A549 (cell line): Measurements from ENCODE around the gene NCAPD3.

ENCODE experiments used
- CEBPB ChIP-seq, 2 experiments: fragments of >200 bp in 1 of 2; sonication (Bioruptor Twin) in 1 of 2; formaldehyde crosslinking in 1 of 2; IDR thresholded peaks; 2 replicates each; pipeline ENCODE4 v1.6.1; 2012 to 2016
- ESRRA ChIP-seq: fragments of 150-350 bp; IDR thresholded peaks from 2 replicates; pipeline ENCODE4 v1.6.1; 2014; ENCODE audit warnings: mild to moderate bottlenecking, low read length, borderline replicate concordance
- HOXB13 ChIP-seq: fragments of 250-450 bp; sonication (Bioruptor Pico); IDR thresholded peaks from 2 replicates; pipeline ENCODE4 v1.5.0; 2020; ENCODE audit warnings: low read depth, mild to moderate bottlenecking, moderate library complexity
- JUN ChIP-seq, 2 experiments: fragments of >200 bp; sonication (Bioruptor Twin); formaldehyde crosslinking; IDR thresholded peaks; 2 replicates in 1 of 2; 3 replicates in 1 of 2; pipeline ENCODE4 v1.6.1; 2016 to 2017
- KDM1A ChIP-seq: fragments of 200-600 bp; sonication (generic); IDR thresholded peaks from 2 replicates; pipeline ENCODE4 v1.6.1; 2016; ENCODE audit warnings: low read depth, mild to moderate bottlenecking
- MAFK ChIP-seq: fragments of 450-650 bp; IDR thresholded peaks from 2 replicates; pipeline ENCODE4 v1.6.1; 2014; ENCODE audit not compliant: partially characterized antibody
- POLR2A ChIP-seq: IDR thresholded peaks from 2 replicates; pipeline ENCODE4 v1.6.1; 2012; ENCODE audit warnings: mild to moderate bottlenecking, low read length
- ZC3H11A ChIP-seq: fragments of 450-650 bp; IDR thresholded peaks from 2 replicates; pipeline ENCODE4 v1.6.1; 2014; ENCODE audit warnings: antibody characterized with exemption, mild to moderate bottlenecking
- ZNF302 ChIP-seq: fragments of 250-450 bp; sonication (Bioruptor Pico); IDR thresholded peaks from 2 replicates; pipeline ENCODE4 v1.9.0; 2021; ENCODE audit warnings: inconsistent platforms, mild to moderate bottlenecking, moderate library complexity
- TF ChIP-seq, protein P1 (sequence below): fragments of 250-450 bp; sonication (Bioruptor Pico); IDR thresholded peaks from 2 replicates; pipeline ENCODE4 v1.5.0; 2020; ENCODE audit warnings: low read depth, mild to moderate bottlenecking, moderate library complexity
- TF ChIP-seq, protein P2 (sequence below): fragments of >200 bp; sonication (Bioruptor Twin); formaldehyde crosslinking; IDR thresholded peaks from 3 replicates; pipeline ENCODE4 v1.5.1; 2016
- TF ChIP-seq, protein P3 (sequence below): fragments of 200-600 bp; sonication (generic); IDR thresholded peaks from 2 replicates; pipeline ENCODE4 v1.6.1; 2016; ENCODE audit warnings: antibody characterized with exemption, mild to moderate bottlenecking, moderate library complexity
- TF ChIP-seq, protein P4 (sequence below): fragments of 250-450 bp; sonication (Bioruptor Pico); IDR thresholded peaks from 2 replicates; pipeline ENCODE4 v1.5.0; 2021; ENCODE audit warnings: mild to moderate bottlenecking, moderate library complexity, borderline replicate concordance

DNA sequence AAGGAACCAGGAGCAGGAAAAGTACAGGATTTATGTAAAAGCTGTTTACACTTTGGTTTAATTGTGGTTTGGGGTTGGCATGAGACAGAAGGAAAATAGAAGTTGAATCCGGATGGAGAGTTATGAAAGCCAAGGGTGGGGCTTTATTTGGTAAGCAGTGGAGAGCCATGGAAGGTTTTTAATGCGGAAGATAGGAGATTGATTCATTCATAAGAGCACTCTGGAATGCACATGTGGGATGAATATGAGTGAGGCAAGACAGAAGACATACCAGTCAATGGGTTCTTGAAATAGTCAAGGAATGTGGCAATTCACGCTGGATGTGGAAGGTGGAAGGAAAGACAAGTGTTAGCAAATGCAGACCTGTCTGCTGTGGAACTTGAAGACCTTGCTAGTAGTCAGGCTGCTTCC, 43.1 kb upstream of the NCAPD3 start:
- TF ChIP-seq, protein P1, sequence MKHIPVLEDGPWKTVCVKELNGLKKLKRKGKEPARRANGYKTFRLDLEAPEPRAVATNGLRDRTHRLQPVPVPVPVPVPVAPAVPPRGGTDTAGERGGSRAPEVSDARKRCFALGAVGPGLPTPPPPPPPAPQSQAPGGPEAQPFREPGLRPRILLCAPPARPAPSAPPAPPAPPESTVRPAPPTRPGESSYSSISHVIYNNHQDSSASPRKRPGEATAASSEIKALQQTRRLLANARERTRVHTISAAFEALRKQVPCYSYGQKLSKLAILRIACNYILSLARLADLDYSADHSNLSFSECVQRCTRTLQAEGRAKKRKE (CRISPR knock-in tag) = no peak
- no peak for TF ChIP-seq KDM1A
- TF ChIP-seq ESRRA = no peak
- TF ChIP-seq POLR2A = no peak
- TF ChIP-seq CEBPB (IDR thresholded peaks at IDR 0.05) = no peak
- no peak for TF ChIP-seq MAFK
- TF ChIP-seq, protein P2, sequence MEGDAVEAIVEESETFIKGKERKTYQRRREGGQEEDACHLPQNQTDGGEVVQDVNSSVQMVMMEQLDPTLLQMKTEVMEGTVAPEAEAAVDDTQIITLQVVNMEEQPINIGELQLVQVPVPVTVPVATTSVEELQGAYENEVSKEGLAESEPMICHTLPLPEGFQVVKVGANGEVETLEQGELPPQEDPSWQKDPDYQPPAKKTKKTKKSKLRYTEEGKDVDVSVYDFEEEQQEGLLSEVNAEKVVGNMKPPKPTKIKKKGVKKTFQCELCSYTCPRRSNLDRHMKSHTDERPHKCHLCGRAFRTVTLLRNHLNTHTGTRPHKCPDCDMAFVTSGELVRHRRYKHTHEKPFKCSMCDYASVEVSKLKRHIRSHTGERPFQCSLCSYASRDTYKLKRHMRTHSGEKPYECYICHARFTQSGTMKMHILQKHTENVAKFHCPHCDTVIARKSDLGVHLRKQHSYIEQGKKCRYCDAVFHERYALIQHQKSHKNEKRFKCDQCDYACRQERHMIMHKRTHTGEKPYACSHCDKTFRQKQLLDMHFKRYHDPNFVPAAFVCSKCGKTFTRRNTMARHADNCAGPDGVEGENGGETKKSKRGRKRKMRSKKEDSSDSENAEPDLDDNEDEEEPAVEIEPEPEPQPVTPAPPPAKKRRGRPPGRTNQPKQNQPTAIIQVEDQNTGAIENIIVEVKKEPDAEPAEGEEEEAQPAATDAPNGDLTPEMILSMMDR = no peak
- no peak for TF ChIP-seq ZNF302 (CRISPR knock-in tag)
- TF ChIP-seq JUN (IDR thresholded peaks at IDR 0.05) = no peak
- TF ChIP-seq, protein P3, sequence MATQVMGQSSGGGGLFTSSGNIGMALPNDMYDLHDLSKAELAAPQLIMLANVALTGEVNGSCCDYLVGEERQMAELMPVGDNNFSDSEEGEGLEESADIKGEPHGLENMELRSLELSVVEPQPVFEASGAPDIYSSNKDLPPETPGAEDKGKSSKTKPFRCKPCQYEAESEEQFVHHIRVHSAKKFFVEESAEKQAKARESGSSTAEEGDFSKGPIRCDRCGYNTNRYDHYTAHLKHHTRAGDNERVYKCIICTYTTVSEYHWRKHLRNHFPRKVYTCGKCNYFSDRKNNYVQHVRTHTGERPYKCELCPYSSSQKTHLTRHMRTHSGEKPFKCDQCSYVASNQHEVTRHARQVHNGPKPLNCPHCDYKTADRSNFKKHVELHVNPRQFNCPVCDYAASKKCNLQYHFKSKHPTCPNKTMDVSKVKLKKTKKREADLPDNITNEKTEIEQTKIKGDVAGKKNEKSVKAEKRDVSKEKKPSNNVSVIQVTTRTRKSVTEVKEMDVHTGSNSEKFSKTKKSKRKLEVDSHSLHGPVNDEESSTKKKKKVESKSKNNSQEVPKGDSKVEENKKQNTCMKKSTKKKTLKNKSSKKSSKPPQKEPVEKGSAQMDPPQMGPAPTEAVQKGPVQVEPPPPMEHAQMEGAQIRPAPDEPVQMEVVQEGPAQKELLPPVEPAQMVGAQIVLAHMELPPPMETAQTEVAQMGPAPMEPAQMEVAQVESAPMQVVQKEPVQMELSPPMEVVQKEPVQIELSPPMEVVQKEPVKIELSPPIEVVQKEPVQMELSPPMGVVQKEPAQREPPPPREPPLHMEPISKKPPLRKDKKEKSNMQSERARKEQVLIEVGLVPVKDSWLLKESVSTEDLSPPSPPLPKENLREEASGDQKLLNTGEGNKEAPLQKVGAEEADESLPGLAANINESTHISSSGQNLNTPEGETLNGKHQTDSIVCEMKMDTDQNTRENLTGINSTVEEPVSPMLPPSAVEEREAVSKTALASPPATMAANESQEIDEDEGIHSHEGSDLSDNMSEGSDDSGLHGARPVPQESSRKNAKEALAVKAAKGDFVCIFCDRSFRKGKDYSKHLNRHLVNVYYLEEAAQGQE = no peak
- no peak for TF ChIP-seq ZC3H11A
- no peak for TF ChIP-seq HOXB13
- TF ChIP-seq, protein P4, sequence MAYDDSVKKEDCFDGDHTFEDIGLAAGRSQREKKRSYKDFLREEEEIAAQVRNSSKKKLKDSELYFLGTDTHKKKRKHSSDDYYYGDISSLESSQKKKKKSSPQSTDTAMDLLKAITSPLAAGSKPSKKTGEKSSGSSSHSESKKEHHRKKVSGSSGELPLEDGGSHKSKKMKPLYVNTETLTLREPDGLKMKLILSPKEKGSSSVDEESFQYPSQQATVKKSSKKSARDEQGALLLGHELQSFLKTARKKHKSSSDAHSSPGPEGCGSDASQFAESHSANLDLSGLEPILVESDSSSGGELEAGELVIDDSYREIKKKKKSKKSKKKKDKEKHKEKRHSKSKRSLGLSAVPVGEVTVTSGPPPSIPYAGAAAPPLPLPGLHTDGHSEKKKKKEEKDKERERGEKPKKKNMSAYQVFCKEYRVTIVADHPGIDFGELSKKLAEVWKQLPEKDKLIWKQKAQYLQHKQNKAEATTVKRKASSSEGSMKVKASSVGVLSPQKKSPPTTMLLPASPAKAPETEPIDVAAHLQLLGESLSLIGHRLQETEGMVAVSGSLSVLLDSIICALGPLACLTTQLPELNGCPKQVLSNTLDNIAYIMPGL (CRISPR knock-in tag) = no peak
